ENCODE results near the gene SARS2.
"Not testable (repeated sequence)": the region's sequence is repeated elsewhere in the genome, so short reads cannot be mapped to it uniquely, and the experiment has no call there.

The SARS2 gene

GRCh38 chr19:38929929-38930775, at the start of gene SARS2:
Gene SARS2 (minus strand): TSS chr19:38930763. CDS start chr19:38930736, 27 bp downstream.
- peak; percentile 97 to 98 for DNase-seq

GRCh38 chr19:38979812-38980211, 49.2 kb upstream of the SARS2 start:
- no peak for DNase-seq

GRCh38 chr19:38978326-38978689, 47.7 kb upstream of the SARS2 start:
- no peak for DNase-seq

- DNase-seq, result no peak
These were observed 47.1 kb upstream of the SARS2 start for GRCh38 chr19:38977445-38978325.

- no peak for DNase-seq
These were observed 45.3 kb upstream of the SARS2 start for GRCh38 chr19:38975861-38976271.

- no peak for DNase-seq
These were observed 44.8 kb upstream of the SARS2 start, which contains the start of gene FBXO17 for GRCh38 chr19:38975214-38975860. Gene FBXO17 (minus strand): TSS chr19:38975742. CDS start chr19:38950319, 25,423 bp downstream.

GRCh38 chr19:38974624-38975213, 44.2 kb upstream of the SARS2 start:
- no peak for DNase-seq

- DNase-seq, result no peak
These were observed 41.1 kb upstream of the SARS2 start for GRCh38 chr19:38971672-38972071.

GRCh38 chr19:38970664-38971532, 40.3 kb upstream of the SARS2 start:
- DNase-seq, result no peak

GRCh38 chr19:38966149-38966548, 35.6 kb upstream of the SARS2 start:
- not testable (repeated sequence) for DNase-seq

GRCh38 chr19:38964738-38965137, 34.2 kb upstream of the SARS2 start:
- DNase-seq, result no peak

GRCh38 chr19:38959618-38960017, 29.1 kb upstream of the SARS2 start:
- no peak for DNase-seq

GRCh38 chr19:38958301-38958700, 27.7 kb upstream of the SARS2 start:
- DNase-seq, result no peak

- no peak for DNase-seq
These were observed 25.7 kb upstream of the SARS2 start for GRCh38 chr19:38956264-38956663.

GRCh38 chr19:38953677-38954076, 23.1 kb upstream of the SARS2 start:
- DNase-seq, result no peak

GRCh38 chr19:38952395-38953165, 22.0 kb upstream of the SARS2 start:
- peak in 1 of 2 donors; percentile 31 for DNase-seq

- DNase-seq, result no peak
These were observed 20.6 kb upstream of the SARS2 start for GRCh38 chr19:38951187-38951586.

- peak in 1 of 2 donors; percentile 3 for DNase-seq
These were observed 19.2 kb upstream of the SARS2 start for GRCh38 chr19:38949580-38950367.

GRCh38 chr19:38946229-38947010, 15.9 kb upstream of the SARS2 start:
- DNase-seq, result no peak
